HS-5 (cell line): Measurements from ENCODE around the gene MICAL3.
"Not testable (repeated sequence)": the region's sequence is repeated elsewhere in the genome, so short reads cannot be mapped to it uniquely, and the experiment has no call there.

Experiments
- DNase-seq: peaks from one replicate; pipeline ENCODE4 v3.0.0-alpha.2; 2012; ENCODE audit warnings: low read depth

Gene MICAL3

DNA sequence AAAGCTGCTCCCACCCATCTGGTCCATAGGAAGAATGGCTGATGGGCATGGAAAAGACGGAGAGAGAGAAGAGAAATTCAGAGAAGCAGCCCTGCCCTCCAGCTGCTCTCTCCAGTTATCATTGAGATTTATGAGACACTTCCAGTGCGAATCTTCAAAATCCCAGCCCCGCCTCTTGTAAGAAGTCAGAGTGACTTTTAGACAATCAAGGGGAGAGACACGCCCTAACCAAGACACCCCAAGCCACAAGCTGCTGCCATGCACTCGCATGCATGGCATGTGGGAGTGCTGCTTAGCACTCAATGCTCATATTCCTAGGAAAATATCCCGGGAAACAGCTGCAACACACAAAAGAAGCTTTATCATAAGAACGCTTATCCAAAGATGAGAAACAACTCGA is 139.5 kb downstream of the MICAL3 start:
- DNase-seq: no peak

DNA sequence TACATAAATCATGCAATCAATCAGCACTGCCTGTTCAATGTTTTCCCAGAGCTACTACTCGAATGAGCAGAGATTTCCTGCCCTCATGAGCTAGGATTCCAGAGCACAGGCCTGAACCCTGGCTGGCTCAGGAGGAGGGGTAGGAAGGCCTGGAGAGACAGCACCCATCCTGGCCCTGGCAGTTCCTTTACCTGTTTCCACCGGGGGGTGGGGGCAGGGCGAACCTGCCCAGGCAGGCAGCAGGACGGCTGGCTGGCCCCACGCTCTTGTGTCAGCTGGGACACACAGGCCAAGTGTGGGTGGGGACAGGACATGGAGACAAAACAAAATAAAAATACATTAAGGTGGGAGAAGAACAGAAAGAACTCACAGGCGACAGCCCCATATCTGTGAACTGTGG is 140.3 kb downstream of the MICAL3 start:
- DNase-seq: no peak

DNA sequence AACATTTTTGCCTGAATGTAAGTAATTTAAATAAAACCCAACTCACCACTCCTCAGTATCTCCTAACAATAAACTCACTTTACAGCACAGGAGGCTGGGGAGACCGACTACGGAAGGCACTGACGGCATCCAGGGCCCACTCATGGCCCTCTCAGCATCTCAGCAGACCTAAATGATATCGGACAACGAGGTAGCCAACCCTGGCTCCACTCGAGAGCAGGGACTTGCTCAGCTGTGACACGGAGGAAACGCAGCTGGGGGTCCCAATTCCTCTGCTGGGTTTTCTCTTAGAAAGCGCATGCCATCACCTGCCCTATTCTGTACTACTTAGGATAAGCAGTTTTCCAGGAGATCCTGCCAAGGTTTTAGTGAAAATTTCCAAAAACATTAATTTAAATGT is 141.0 kb downstream of the MICAL3 start:
- DNase-seq: no peak

DNA sequence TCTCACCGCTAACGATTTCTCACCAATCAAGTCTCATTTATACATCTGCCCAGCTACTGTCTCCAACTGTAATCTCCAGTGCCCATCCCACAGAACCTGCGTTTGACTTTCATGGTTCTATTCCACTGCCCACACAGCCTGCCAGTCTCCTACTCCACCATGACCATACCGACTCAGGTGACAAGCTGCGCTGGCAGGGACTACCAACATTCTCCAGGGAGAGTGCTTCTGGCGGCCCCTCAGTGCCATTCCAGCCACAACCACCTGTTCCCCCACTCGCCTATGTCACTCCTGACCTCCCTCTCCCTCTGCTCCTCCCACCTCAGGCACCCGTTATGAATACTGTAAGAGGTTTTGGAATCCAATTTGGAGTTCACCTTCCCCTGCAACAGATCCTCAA is 141.6 kb downstream of the MICAL3 start:
- no peak for DNase-seq

DNA sequence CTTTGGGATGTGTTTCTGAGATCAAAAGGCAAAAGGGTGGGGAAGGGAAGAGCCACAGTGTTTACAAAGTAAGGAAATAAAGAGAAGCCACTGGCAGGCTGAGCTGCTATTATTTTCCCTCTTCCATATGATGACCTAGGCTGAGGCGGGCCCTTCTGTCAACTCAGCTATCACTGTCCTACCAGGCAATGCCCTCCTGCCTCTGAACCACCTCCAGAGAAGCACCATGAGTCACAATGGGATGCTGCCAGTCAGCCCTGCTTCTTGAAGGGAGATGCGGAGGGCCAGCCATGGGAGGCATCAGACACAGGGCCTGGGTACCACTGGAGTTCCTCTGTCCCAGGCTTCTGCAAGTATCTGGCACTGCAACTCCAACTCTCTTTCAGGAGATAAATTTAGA is 142.2 kb downstream of the MICAL3 start:
- no peak for DNase-seq

DNA sequence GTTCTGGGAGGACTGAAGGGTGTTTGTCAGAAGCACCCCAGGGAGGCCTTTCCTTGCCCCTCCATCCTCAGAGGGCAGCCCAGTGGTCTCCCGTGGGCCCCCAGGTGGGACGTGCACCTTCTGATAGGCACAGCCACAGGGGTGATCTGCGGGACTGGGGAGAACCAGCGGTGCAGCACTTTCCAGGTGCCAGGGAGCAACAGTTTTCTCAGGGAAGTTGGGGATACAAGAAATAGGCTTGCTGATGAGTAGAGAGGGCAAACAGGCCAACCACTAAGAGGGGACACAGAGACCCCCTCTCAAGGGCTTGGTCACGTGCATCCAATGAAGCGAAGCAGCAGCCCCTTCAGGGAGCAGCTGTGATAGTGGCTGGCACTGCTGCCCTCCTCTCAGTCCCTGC is 143.0 kb downstream of the MICAL3 start:
- DNase-seq: no peak

DNA sequence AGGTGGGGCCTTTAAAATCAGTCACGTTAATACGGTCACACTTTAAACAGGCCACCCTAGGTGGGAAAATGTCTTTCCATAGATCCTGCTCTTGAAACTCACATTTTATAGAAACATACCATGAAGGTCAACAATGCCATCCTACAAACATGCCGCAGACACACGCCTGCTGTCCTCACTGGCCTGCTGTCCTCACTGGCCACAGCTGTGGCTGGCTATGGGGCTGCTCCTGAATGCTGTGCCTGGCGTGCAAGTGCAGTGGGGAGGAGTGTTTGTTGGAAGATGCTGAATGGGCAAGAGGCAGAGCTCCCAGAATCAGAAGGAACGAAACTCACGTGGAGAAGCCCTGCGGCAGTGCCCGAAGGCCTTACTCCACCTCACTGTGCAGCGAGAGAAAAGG is 143.9 kb downstream of the MICAL3 start:
- no peak for DNase-seq

DNA sequence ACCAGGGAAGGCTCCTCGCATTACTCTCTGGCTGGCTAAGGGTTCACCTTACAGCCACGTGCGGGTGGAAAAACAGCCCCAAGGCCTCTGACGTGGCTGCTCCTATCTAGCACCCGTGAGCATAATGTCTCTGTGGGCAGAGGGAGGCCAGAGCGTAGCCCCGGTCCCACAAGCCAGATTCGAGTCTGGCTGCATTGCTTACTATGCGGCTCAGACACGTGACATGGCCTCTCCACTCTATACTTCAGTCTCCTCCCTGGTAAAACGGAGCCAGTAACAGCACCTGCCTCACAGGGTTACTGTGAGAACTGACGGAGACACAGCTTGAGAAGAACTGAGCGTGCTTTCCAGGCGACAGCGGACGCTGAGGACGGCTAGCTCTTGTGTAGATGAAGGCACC is 144.3 kb downstream of the MICAL3 start:
- DNase-seq: no peak

DNA sequence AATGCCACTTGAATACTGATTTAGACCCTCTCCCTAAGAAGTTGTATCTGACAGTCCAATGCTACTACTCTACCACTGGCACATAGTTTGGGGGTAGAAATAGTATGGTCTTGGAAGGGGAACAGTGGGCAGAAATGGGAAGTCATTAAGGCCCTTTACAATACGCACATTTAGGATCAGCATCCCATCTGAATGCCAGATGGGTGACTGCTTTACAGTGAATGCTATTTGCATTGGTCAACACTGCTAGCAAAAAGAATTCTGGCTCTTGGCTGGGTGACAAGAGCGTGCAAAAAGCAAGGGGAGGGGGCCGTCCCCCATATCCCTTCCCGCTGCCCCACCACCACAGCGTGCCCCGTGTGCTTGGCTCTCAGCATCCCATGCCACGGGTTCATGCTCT is 145.4 kb downstream of the MICAL3 start:
- no peak for DNase-seq

DNA sequence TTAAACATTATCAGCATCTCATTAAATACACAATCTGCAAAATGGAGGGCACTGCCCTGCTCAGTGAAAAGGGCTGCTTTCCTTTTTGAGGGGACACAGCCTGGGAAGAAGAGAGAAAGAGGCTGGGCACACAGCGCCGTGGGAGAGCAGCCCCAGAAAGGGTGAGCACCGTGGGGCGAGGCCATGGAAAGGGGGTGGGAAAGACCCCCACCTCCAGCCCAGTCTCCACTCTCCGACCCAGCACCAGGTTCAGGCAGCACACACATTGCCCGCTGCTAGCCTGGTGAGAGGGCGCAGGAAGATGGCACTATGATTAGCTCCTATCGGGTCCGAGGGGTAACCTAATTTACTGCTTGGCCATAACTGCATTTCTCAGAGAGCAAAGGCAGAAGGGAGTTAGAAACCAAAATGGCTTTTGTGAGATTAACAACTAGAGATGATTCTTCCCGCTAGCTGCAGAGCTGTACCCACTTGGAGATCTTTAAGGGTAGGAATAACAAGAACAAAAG is 146.1 kb downstream of the MICAL3 start:
- DNase-seq: no peak

DNA sequence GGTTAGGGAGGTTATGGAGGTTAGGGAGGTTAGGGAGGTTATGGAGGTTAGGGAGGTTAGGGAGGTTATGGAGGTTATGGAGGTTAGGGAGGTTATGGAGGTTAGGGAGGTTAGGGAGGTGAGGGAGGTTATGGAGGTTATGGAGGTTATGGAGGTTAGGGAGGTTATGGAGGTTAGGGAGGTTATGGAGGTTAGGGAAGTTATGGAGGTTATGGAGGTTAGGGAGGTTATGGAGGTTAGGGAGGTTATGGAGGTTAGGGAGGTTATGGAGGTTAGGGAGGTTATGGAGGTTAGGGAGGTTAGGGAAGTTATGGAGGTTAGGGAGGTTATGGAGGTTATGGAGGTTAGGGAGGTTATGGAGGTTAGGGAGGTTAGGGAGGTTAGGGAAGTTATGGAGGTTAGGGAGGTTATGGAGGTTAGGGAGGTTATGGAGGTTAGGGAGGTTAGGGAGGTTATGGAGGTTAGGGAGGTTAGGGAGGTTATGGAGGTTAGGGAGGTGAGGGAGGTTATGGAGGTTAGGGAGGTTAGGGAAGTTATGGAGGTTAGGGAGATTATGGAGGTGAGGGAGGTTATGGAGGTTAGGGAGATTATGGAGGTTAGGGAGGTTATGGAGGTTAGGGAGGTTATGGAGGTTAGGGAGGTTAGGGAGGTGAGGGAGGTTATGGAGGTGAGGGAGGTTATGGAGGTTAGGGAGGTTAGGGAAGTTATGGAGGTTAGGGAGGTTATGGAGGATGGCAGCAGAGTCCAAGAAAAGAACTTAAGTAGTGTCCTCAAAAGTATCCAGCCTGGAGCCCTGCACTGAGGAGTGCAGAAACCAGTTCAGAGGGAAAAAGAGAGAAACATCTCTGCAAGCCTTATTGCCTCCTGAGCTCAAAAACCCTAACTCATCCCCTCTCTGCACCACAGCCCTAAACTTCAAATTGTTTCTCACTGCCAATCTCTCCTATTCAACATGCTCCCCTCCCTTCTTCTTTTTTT is 147.2 kb downstream of the MICAL3 start:
- not testable (repeated sequence) for DNase-seq

DNA sequence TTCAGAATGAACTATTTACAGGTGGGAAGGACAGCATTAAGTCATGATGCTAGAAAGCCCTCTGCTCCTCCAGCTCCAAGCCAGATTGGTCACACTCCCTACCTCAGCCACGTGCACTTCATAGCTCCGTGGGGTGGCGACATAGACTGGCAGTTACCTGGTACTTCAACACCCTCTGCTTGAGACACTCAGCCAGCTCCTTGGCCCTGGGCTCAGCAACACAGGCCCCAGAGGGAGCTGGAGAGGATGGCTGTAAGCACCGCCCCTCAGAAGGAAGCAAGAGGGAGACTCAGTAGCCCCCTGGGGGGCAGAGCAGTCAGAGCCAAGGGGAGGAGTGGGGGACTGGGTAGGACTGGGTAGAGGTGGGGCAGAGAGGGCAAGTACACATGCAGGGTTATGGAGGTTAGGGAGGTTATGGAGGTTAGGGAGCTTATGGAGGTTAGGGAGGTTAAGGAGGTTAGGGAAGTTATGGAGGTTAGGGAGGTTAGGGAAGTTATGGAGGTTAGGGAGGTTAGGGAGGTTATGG is 148.0 kb downstream of the MICAL3 start:
- no peak for DNase-seq

DNA sequence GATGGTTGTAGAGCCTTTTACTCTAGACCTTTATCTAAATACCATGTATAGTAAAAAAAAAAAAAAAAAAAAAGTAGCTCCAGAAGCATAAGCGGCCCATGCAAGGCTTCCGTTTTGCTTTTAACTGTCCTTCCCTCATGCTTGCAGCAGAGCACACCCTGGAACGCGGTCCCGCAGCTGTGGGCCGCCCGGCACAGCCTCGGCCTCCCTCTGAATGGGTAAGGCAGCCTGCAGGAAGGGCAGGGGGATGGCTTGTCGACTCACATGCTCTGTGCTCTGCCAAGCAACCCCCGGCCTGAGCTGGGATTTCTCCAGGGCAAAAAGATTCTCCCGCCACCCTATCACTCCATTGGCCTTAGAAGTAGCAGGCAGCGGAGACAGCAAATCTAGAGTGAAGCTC is 148.7 kb downstream of the MICAL3 start:
- DNase-seq: no peak

DNA sequence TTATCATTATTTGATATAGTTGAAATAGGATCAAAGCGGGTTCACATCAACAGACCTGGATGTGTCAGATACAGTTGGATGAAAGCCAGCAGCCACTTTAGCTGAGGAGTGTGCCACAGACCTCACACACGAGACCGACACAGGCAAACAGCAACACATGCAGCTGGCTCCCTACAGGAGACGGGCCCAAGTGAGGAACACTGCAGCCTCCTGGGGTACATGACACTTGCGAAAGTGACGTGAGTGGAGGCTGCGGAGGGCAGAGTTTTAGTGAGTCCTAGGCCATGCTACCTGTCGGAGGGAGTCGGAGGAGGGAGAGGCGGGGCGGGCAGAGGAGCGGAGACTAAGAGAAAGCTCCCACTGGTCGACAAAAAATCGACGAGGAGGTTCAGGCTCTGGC is 149.2 kb downstream of the MICAL3 start:
- no peak for DNase-seq

DNA sequence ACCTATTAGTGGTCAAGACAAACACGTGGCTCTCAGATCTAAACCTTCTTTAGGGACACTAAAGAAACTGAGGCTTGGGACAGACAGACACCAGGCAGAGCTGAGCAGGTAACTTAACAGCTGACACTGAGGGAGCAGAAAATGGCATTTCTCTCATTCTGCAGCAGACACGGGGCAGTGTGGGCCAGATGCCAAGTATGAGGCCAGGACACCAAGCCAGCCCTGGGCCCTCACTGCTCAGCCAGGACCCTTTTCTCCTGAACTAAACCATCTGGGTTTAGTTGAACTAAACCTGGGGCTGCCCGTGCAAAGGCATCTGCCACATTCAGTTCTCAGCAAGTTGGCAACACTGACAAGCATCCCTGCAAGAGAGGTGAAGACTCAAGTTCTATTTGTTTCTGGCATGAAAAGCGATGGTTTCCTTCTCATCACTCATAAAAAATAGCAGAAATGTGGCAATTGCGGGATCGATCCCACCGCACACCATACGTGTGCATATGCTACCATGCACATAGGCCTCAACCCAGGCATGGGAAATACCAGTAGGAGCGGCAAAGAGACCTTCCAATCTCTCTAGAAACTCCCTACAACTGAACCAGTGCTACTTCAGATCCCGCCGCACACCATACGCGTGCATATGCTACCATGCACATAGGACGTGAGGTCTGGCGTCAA is 150.0 kb downstream of the MICAL3 start:
- DNase-seq: no peak

DNA sequence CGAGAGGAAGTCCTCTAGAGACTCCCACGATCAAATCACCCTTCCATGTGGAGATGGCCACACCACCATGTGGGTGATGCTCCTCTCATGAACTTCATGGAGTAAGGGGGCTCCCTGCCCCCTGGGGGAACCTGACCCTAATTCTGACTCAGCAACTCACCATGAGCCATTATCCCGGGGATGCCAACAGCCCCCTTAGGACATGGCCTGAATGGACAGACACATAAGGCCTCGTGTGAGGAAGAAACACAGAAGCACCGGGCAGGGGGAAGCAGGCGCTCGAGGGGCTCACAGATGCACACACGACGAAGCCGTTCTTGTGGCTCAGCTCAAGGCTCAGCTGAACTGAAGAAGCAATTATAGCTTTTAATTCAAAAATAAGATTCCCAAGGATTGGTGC is 150.6 kb downstream of the MICAL3 start:
- no peak for DNase-seq

DNA sequence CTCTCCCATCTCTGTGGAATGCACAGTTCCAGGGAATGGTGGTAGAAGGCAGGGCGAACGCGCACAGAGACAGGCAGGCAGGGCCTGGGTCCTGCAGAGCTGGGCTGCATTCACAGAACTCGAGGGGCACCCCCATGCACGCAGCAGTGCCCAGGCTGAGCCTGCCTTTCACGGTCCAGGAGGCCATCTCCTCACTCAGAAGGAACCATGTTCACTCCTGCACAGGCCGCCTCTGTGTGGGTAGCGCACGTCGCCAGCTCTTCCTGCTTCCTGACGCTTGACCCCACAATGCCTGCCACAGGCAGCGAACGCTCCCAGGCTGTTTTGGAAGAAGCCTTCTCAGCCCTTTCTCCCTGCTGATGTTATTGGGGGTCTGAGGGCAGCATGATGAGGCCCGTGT is 151.2 kb downstream of the MICAL3 start:
- no peak for DNase-seq

DNA sequence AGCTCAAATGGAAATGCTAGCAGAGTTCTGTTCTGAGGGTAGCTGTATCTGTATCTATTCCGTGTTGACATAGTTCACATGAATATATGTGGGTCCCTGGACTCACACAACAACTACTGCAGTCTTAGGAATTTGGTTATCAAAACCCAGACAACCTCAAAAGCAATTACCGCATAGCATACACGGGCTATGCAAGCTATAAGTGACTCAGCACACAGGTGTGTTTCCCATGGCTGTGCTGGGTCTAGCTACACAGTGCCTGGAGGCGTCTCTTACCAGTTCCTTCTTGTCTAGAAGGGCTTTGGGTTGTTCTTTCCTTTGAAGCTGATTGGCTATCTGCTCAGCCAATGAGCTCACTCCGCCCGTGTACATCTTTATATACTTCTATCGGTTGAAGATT is 151.9 kb downstream of the MICAL3 start:
- DNase-seq: no peak

DNA sequence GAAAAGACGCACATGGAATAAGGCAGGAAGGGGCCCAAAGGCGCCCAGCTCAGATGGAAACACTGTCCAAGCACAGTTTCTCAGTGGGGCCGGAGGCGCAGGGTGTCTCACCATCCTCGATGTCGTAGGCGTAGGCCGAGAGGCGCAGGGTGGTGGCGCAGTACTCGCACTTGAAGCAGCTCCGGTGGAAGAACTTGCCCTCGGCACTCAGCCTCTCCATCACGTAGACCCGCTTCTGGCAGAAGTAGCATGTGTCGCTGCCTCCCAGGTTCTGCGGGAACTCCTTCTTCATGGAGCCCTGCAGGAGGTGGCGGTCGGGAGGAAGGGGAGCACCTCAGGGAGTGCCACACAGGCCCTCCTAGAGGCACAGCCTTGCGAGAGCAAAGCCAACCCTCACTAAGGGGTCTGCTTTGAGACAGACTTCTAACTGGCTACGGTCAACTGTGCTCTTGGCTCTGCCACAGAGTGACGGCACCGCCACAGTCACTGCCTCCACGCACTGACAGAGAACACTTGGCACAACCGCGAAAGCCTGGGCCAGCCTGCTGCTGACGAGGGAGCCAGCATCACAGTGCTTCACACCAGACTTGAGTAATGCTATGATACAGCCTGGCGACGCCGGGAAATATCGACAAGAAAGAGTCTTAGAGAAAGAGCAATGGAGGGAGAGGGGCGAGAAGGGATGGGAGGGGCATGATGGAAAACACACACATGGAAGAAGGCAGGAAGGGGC is 152.5 kb downstream of the MICAL3 start:
- no peak for DNase-seq

DNA sequence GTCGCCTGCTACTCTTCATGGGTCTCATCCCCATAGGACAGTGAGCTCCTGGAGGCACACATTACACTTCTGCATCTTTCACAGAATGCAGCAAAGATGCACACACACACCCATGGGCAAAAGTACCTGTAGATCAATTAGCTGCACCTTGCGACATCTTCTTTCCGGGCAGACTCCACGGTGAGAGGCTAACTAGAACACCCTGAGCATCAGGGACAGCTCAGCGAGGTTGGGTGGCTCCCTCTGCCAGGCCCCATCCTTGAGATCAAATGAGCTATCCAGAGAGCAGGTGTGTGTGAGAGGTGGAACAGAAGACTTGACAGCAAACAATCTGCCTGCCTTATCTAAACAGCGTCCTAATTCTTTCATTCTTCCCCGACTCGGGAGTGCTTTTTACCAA is 154.0 kb downstream of the MICAL3 start:
- no peak for DNase-seq

DNA sequence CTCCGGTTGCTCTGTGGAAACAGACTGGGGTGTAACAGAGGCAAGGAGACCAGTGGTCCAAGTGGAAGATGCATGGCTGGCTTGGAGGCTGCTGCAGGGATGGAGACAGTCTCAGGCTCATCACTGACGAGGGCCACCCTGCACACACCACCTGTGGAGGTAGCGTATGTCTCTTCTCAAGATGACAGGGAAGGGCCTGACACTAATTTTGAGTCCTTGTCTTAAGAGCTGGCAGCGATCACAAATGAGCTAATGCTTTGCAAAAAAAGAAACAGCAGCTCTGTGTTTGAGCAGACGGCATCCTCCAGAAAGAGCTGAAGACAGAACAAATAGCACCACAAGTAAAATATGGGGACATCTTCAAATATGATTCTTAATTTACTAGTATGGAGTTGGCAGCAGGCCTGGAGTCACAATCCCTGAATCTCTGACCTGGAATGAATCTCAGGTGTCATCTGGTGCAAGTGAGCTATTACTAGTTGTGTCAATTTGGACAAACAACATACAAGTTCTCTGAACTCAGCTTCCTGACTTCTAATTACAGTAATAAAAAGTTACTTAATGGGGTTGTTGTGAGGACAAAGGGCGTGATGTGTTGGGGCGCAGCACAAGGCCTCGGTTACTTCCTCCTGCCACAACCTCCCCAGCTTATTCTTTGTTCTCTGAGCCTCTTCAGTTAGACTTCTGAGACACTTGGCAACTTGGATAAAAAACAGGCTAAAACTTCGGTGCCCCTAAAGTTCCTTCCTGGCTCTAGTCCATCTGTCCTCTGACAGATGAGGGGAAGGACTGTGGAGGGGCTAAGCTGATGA is 154.9 kb downstream of the MICAL3 start:
- DNase-seq: no peak

DNA sequence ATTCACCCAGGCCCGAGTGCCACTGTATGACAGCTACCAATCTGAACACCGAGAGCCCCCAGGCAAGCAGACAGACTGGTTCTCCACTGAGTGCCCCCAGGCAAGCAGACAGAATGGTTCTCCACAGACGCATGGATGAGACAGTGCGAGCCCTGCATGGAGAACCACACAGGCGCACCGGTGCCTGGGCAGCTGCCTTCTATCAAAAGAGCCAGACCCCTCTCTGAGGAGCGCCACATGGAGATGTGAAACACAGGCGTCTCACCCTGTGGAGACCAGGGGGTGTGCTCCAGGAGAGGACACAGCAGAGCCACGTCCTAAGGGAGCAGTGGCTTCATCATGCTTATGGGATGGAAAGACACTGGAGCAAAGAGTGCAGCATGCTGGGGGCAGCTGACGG is 155.6 kb downstream of the MICAL3 start:
- no peak for DNase-seq
